Hematopoietic multipotent progenitor cell treated with erythropoietin and hydrocortisone succinate and interleukin-3 and kit ligand, for 17 days (in vitro differentiated cells): Measurements from ENCODE around the gene PASK.

Source experiments
- DNase-seq: peaks from one replicate; pipeline ENCODE4 v3.0.0-alpha.2; 2015; ENCODE audit warnings: low spot score

Gene PASK

GRCh38 chr2:241180495-241180894 is 31.2 kb upstream of the PASK start:
- no peak for DNase-seq

- DNase-seq: no peak
These were observed 30.6 kb upstream of the PASK start for GRCh38 chr2:241179899-241180298.

GRCh38 chr2:241178961-241179360 is 29.7 kb upstream of the PASK start:
- DNase-seq: no peak

GRCh38 chr2:241177526-241178334 is 28.5 kb upstream of the PASK start:
- DNase-seq: no peak

GRCh38 chr2:241173557-241173956 is 24.3 kb upstream of the PASK start:
- no peak for DNase-seq

GRCh38 chr2:241168366-241168765 is 19.1 kb upstream of the PASK start:
- no peak for DNase-seq

- DNase-seq: no peak
These were observed 14.4 kb upstream of the PASK start for GRCh38 chr2:241163601-241164118.

GRCh38 chr2:241161646-241162281 is 12.5 kb upstream of the PASK start:
- DNase-seq: no peak

GRCh38 chr2:241160318-241160717 is 11.0 kb upstream of the PASK start:
- no peak for DNase-seq

GRCh38 chr2:241159116-241159515 is 9.8 kb upstream of the PASK start:
- DNase-seq: no peak

GRCh38 chr2:241158546-241158900 is 9.3 kb upstream of the PASK start:
- DNase-seq: no peak

GRCh38 chr2:241157841-241158545 is 8.7 kb upstream of the PASK start:
- no peak for DNase-seq

GRCh38 chr2:241156971-241157441 is 7.7 kb upstream of the PASK start:
- no peak for DNase-seq

GRCh38 chr2:241155936-241156335 is 6.7 kb upstream of the PASK start:
- DNase-seq: no peak

GRCh38 chr2:241154915-241155314 is 5.6 kb upstream of the PASK start:
- no peak for DNase-seq

- no peak for DNase-seq
These were observed 4.3 kb upstream of the PASK start for GRCh38 chr2:241153616-241154015.

GRCh38 chr2:241151934-241152660 is 2.8 kb upstream of the PASK start:
- no peak for DNase-seq

- no peak for DNase-seq
These were observed 1.6 kb upstream of the PASK start for GRCh38 chr2:241150660-241151530.

- DNase-seq: peak; percentile 96
These were observed 820 bp upstream of the PASK start, which contains the start of gene PPP1R7 for GRCh38 chr2:241149925-241150659. PPP1R7 (plus strand) TSS chr2:241150467; CDS start chr2:241150496, 29 bp downstream.

- DNase-seq: no peak
These were observed 328 bp upstream of the PASK start for GRCh38 chr2:241149675-241149924.

GRCh38 chr2:241148239-241148638 is 1.0 kb downstream of the PASK start:
- DNase-seq: no peak
